ENCODE results near the gene AFAP1L2.

DNA sequence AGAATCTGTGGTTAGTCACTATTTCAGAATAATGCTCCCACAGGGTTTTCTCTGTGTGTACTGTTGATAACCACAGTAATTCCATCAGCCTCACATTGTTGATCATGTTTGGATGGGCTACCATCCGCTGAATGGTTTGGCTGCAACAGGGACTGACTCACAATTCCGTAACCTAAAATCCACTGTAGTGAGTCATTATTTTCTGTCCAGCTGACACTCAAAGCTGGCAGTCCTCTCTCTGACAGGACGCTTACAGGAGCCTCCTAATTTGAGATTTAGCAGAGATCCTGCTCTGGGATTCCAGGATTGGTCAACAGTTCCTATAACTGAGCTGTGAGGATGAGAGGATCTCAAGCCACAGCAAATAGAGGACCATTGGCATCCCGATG is 132.5 kb downstream of the AFAP1L2 start:
- TF ChIP-seq CTCF (IDR thresholded peaks at IDR 0.05) = no peak
- no peak for TF ChIP-seq POLR2A (IDR thresholded peaks at IDR 0.05)

Measured in right lobe of liver (tissue), 4 donors.